ENCODE measurements around the gene SLC22A4.

DNA sequence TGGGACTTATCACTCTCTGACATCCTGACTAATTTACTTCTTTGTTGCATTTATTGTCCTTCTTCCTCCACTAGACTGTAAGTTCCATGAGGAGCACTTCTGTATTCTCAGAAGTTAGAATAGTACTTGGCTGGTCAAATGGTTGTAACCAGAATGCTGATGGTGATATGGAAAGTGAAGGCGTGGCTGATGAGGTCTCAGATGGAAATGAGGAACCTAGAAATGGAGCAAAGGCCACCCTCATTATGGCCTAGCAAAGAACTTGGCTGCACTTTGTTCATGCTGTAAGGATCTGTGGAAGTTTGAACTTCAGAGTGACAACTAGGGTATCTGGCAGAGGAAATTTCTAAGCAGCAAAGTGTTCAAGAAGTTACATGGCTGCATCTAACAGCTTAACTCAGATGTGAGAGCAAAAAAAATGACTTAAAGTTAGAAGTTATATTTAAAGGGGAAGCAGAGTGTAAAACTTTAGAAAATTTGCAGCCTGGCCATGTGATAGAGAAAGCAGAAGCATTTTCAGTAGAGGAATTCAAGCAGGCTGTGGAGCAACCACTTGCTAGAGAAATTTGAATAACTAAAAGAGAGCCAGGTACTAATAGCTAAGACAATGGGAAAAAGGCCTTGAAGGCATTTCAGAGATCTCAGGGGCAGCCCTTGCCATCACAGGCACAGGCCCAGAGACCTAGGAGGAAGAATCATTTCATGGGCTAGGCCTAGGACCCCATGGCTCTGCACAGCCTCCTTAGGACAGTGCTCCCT is 60.4 kb downstream of the SLC22A4 start:
- TF ChIP-seq, protein P1, sequence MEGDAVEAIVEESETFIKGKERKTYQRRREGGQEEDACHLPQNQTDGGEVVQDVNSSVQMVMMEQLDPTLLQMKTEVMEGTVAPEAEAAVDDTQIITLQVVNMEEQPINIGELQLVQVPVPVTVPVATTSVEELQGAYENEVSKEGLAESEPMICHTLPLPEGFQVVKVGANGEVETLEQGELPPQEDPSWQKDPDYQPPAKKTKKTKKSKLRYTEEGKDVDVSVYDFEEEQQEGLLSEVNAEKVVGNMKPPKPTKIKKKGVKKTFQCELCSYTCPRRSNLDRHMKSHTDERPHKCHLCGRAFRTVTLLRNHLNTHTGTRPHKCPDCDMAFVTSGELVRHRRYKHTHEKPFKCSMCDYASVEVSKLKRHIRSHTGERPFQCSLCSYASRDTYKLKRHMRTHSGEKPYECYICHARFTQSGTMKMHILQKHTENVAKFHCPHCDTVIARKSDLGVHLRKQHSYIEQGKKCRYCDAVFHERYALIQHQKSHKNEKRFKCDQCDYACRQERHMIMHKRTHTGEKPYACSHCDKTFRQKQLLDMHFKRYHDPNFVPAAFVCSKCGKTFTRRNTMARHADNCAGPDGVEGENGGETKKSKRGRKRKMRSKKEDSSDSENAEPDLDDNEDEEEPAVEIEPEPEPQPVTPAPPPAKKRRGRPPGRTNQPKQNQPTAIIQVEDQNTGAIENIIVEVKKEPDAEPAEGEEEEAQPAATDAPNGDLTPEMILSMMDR (IDR thresholded peaks at IDR 0.05), result no peak
- TF ChIP-seq EZH2 (IDR thresholded peaks at IDR 0.05), result no peak
- TF ChIP-seq EZH2phosphoT487 (IDR thresholded peaks at IDR 0.05), result no peak
